ENCODE results near the gene KCNJ6. TPM values are rescaled to one million over a fixed set of nuclear protein-coding genes. Genes with fewer than 3 reads are reported as not detected.

Gene KCNJ6
- total and polyA plus RNA-seq, 2 of the 8 experiments (the other 6 are each of a cell fraction or from before 2014, with no cell fraction given), result 0.51 to 1.2 TPM

DNA sequence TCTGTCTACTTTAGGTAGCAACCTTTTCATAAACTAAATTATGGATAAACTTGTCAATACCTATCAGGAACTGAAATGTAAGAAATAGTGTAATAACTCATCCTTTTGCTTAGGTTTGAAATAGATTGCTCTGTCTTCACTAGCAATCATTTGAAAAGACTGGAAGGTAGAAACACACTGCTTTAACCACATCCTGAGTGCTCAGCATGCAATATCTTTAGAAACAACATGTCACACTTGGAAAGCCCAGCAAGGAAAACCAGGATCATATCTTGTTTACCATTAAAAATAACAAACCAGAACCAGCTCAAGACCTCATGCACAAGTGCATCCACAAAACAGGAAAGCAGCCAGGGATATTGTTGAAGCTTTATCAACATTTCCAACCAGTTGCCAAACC lies 3.6 kb downstream of the KCNJ6 start (continued):
- TF ChIP-seq MAFK (IDR thresholded peaks at IDR 0.05; ENCODE audit: low read depth, low read length), result no peak
